Endothelial cell of umbilical vein (primary cell): ENCODE results near the gene THBS4. TPM values are rescaled to one million over a fixed set of nuclear protein-coding genes. Genes with fewer than 3 reads are reported as not detected.

Experiments used
- BruUV-seq: library from RNA; stranded (reverse); fragments of 400-500 nt; replicated peaks from 2 replicates; lab custom pipeline; 2021; lab: Mats Ljungman, UMichigan
- CTCF ChIA-PET: fragments of 300-600, 350-600 bp; sonication (Branson Sonifier 250); formaldehyde crosslinking; loops from one replicate; lab custom pipeline; 2021; ENCODE audit warnings: antibody characterized with exemption, inconsistent platforms; lab: Charles Lee
- POLR2A ChIA-PET: fragments of 300-600, 350-600 bp; sonication (Branson Sonifier 250); formaldehyde crosslinking; loops from one replicate; lab custom pipeline; 2021; ENCODE audit warnings: antibody characterized with exemption, inconsistent platforms; lab: Charles Lee
- DNase-seq: peaks from one replicate; pipeline ENCODE4 v3.0.0-alpha.2; 2011; ENCODE audit warnings: low read depth, low spot score
- FAIRE-seq: peaks from 2 replicates; lab custom pipeline; 2011; peaks lifted over from hg19 to GRCh38; lab: Jason Lieb, UNC
- H2AFZ ChIP-seq: 2 replicates; pipeline ENCODE4 v1.6.0; 2012; ENCODE audit warnings: low read depth, low read length, control low read depth, inconsistent platforms
- H3K27ac ChIP-seq: 2 replicates; pipeline ENCODE4 v1.5.1; 2011; ENCODE audit warnings: low read depth, mild to moderate bottlenecking, control low read depth, low read length, moderate library complexity; ENCODE audit not compliant: insufficient read depth
- H3K27me3 ChIP-seq, 2 experiments: 2 replicates each; pipeline versions ENCODE4 v1.6.0 to v1.6.1; 2011; ENCODE audit warnings: low read length in 2 of 2, mixed read lengths in 1 of 2; ENCODE audit not compliant: control insufficient read depth in 2 of 2, insufficient read depth in 2 of 2
- H3K36me3 ChIP-seq, 2 experiments: 2 replicates in 1 of 2; 3 replicates in 1 of 2; pipeline ENCODE4 v1.5.1; 2011; ENCODE audit warnings: low read length in 2 of 2, mild to moderate bottlenecking in 1 of 2, moderate library complexity in 1 of 2; ENCODE audit not compliant: control insufficient read depth in 2 of 2, insufficient read depth in 2 of 2; ENCODE audit errors: extremely low read depth in 1 of 2
- H3K4me1 ChIP-seq: 3 replicates; pipeline ENCODE4 v1.5.1; 2011; ENCODE audit warnings: mild to moderate bottlenecking, low read length; ENCODE audit not compliant: control insufficient read depth, insufficient read depth; ENCODE audit errors: extremely low read depth
- H3K4me2 ChIP-seq: 2 replicates; pipeline ENCODE4 v1.6.1; 2011; ENCODE audit warnings: low read length, control low read depth, mixed read lengths; ENCODE audit not compliant: insufficient read depth
- H3K4me3 ChIP-seq, 3 experiments: fragments of 200-600 bp in 1 of 3; sonication (generic), shearing (Covaris generic) in 1 of 3; replicated peaks in 1 of 3; 2 replicates each; pipeline ENCODE4 v1.5.1; 2011 to 2016; ENCODE audit warnings: control low read depth in 3 of 3, low read length in 3 of 3, mild to moderate bottlenecking in 2 of 3, inconsistent platforms in 1 of 3, low read depth in 1 of 3, moderate library complexity in 1 of 3; ENCODE audit not compliant: insufficient read depth in 1 of 3
- H3K79me2 ChIP-seq: 2 replicates; pipeline ENCODE4 v1.6.0; 2012; ENCODE audit warnings: low read length, inconsistent platforms; ENCODE audit not compliant: control insufficient read depth, insufficient read depth
- H3K9ac ChIP-seq: replicated peaks from 2 replicates; pipeline ENCODE3; 2011; ENCODE audit warnings: low read length, control low read depth; ENCODE audit not compliant: insufficient read depth; ENCODE audit errors: extremely low read depth
- H3K9me1 ChIP-seq: replicated peaks from 3 replicates; pipeline ENCODE4 v1.6.0; 2011; ENCODE audit warnings: mild to moderate bottlenecking, low read length; ENCODE audit not compliant: control insufficient read depth, insufficient read depth; ENCODE audit errors: extremely low read depth
- H3K9me3 ChIP-seq: replicated peaks from 2 replicates; pipeline ENCODE4 v1.5.1; 2012; ENCODE audit warnings: low read length, inconsistent platforms; ENCODE audit not compliant: control insufficient read depth, insufficient read depth
- H4K20me1 ChIP-seq: replicated peaks from 2 replicates; pipeline ENCODE3; 2011; ENCODE audit warnings: mild to moderate bottlenecking, low read length; ENCODE audit not compliant: control insufficient read depth, insufficient read depth; ENCODE audit errors: extremely low read depth
- CTCF ChIP-seq, 2 donors: IDR thresholded peaks; 1 replicate in 1 of 2; 2 replicates in 1 of 2; pipeline ENCODE4 v1.5.1; 2011; ENCODE audit warnings: low read length in 2 of 2, mild to moderate bottlenecking in 2 of 2, moderate library complexity in 2 of 2, control low read depth in 1 of 2, inconsistent platforms in 1 of 2, low read depth in 1 of 2; ENCODE audit not compliant: insufficient read depth in 1 of 2; ENCODE audit errors: extremely low read depth in 1 of 2
- EZH2 ChIP-seq: IDR thresholded peaks from 2 replicates; pipeline ENCODE4 v1.6.1; 2012; ENCODE audit warnings: borderline replicate concordance, low read depth, mild to moderate bottlenecking, moderate library complexity, low read length, inconsistent platforms; ENCODE audit not compliant: severe bottlenecking
- FOS ChIP-seq: IDR thresholded peaks from 2 replicates; pipeline ENCODE4 v1.6.1; 2011; ENCODE audit warnings: mild to moderate bottlenecking, low read length, moderate library complexity, borderline replicate concordance; ENCODE audit not compliant: insufficient read depth
- GATA2 ChIP-seq: IDR thresholded peaks from 2 replicates; pipeline ENCODE4 v1.7.0; 2011; ENCODE audit warnings: low read depth, mild to moderate bottlenecking, moderate library complexity, mixed read lengths, low read length; ENCODE audit not compliant: insufficient read length, insufficient read depth
- JUN ChIP-seq: IDR thresholded peaks from 2 replicates; pipeline ENCODE4 v1.6.1; 2011; ENCODE audit warnings: borderline replicate concordance, low read depth; ENCODE audit not compliant: insufficient read length, insufficient read depth
- MAX ChIP-seq: IDR thresholded peaks from 2 replicates; pipeline ENCODE4 v1.6.1; 2011; ENCODE audit not compliant: insufficient read depth, insufficient read length
- MYC ChIP-seq: IDR thresholded peaks from one replicate; pipeline ENCODE4 v1.6.1; 2011; ENCODE audit warnings: mild to moderate bottlenecking, low read depth, low read length
- POLR2A ChIP-seq: IDR thresholded peaks from 2 replicates; pipeline ENCODE4 v1.6.1; 2012; ENCODE audit warnings: low read depth, mild to moderate bottlenecking, control low read depth, low read length
- POLR2AphosphoS5 ChIP-seq: IDR thresholded peaks from 2 replicates; pipeline ENCODE4 v1.6.1; 2012; ENCODE audit warnings: low read depth, mild to moderate bottlenecking, control low read depth, low read length, moderate library complexity; ENCODE audit not compliant: insufficient read depth
- dilution Hi-C: fragments of 300-500 bp; cut with MboI; formaldehyde crosslinking; loops from one replicate; pipeline ENCODE4 v1.15.0; 2019; ENCODE audit warnings: low sequenced_read_pairs; ENCODE audit not compliant: extremely low pct_ligation_motif_present
- intact Hi-C: fragments of 100-400 bp; cut with micrococcal nuclease; formaldehyde crosslinking; loops from one replicate; pipeline ENCODE4 v1.10.0; 2022
- polyA plus RNA-seq, 4 experiments: library from polyadenylated mRNA; depleted of rRNA in 3 of 4; stranded (reverse) in 3 of 4; unstranded in 1 of 4; fragments of >200 nt; gene quantifications; 2 replicates each; pipeline versions ENCODE4 v1.2.1 to v1.2.3, GENCODE V29; 2011 to 2012; ENCODE audit warnings: missing spikeins in 1 of 4
- total RNA-seq: library from RNA; stranded (reverse); gene quantifications from 2 replicates; pipeline ENCODE4 v1.2.3, GENCODE V29; 2021

THBS4 gene
- total and polyA plus RNA-seq, 2 donors (not counting 3 experiments of a cell fraction or from before 2014, with no cell fraction given) = not detected

GRCh38 chr5:80072103-80073073 is 37.2 kb downstream of the THBS4 start:
- Histone ChIP-seq H3K9ac (no peak overlapping the region), H3K27ac (no peak overlapping the region), H3K9me1 (no peaks in the 10 kb centered on the region), H2AFZ (no peak overlapping the region), H3K4me3 (no peak overlapping the region), H3K79me2 (no peaks in the 10 kb centered on the region), H3K36me3 (no peaks in the 10 kb centered on the region), H4K20me1 (no peaks in the 10 kb centered on the region), H3K27me3 (no peaks in the 10 kb centered on the region), H3K4me2 (no peak overlapping the region), H3K4me1 (no peaks in the 10 kb centered on the region), H3K9me3 (no peaks in the 10 kb centered on the region)
- DNase-seq (no peak), FAIRE-seq (no peak)
- TF ChIP-seq GATA2 (no peak), MYC (no peak), POLR2AphosphoS5 (no peak), FOS (no peak), CTCF (IDR thresholded peaks at IDR 0.05; ENCODE audit: extremely low read depth in 1 of 2, insufficient read depth in 1 of 2, low read depth in 1 of 2, low read length in 2 of 2) (no peak), POLR2A (no peak), EZH2 (no peak), MAX (no peak), JUN (no peak)
- ChIA-PET CTCF (interaction anchor here (0.7 to 0.8 kb wide), 2 partner anchors 11 to 235 kb away, joined by 3 read pairs; no protein-coding TSS in a partner anchor), POLR2A (no interaction called here)
- dilution Hi-C loops = no loop called here
- BruUV-seq = no TSS peak
- intact Hi-C loops = no loop called here
